SJCRH30 (cell line): ENCODE measurements around the gene MYO18B. TPM values are rescaled to one million over a fixed set of nuclear protein-coding genes. Genes with fewer than 3 reads are reported as not detected.

Experiments used
- DNase-seq, 2 experiments: peaks; one replicate each; pipeline ENCODE4 v3.0.0-alpha.2; 2015 to 2020
- H3K27ac ChIP-seq: fragments of 250-450 bp; sonication (Bioruptor Pico); 2 replicates; pipeline ENCODE4 v1.5.1; 2020; ENCODE audit warnings: mild to moderate bottlenecking, moderate library complexity
- H3K27me3 ChIP-seq: fragments of 250-450 bp; sonication (Bioruptor Pico); 2 replicates; pipeline ENCODE4 v1.5.1; 2020; ENCODE audit warnings: mild to moderate bottlenecking, moderate library complexity
- H3K36me3 ChIP-seq: fragments of 250-450 bp; sonication (Bioruptor Pico); 2 replicates; pipeline ENCODE4 v1.5.1; 2020; ENCODE audit warnings: mild to moderate bottlenecking, moderate library complexity
- H3K4me1 ChIP-seq: fragments of 250-450 bp; sonication (Bioruptor Pico); 2 replicates; pipeline ENCODE4 v1.5.1; 2020; ENCODE audit warnings: mild to moderate bottlenecking, moderate library complexity
- H3K4me3 ChIP-seq: fragments of 250-450 bp; sonication (Bioruptor Pico); 2 replicates; pipeline ENCODE4 v1.5.1; 2020; ENCODE audit warnings: mild to moderate bottlenecking, moderate library complexity
- H3K9me3 ChIP-seq: fragments of 250-450 bp; sonication (Bioruptor Pico); replicated peaks from 2 replicates; pipeline ENCODE4 v1.5.1; 2020; ENCODE audit warnings: mild to moderate bottlenecking, moderate library complexity
- total RNA-seq: library from RNA; depleted of rRNA; stranded (reverse); fragments of >200 nt; shearing (Covaris generic); gene quantifications from 2 replicates; pipeline ENCODE4 v1.2.3, GENCODE V29; 2014

The MYO18B gene
- total RNA-seq, 1 experiment from 2014 or later: 40.6 TPM

DNA sequence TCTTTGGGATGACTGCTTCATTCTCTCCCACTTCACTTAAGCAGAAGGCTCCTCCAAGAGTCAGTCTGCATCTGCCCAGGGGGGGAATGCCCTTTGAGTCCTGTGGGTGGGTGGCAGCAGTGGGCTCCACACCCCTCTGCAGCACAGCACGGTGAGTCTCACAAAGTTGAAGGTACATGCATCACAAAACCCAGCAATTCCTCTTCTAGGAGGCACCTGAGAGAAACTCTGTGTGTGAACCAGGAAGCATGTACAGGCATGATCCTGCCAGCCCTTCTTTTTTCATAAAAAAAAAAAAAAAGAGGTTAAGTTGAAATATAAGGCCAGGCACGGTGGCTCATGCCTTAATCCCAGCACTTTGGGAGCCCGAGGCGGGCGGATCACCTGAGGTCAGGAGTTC is 87.2 kb downstream of the MYO18B start:
- DNase-seq: no peak
- Histone ChIP-seq H3K4me3 (no peak overlapping the region), H3K27ac (no peak overlapping the region), H3K4me1 (no peaks in the 10 kb centered on the region), H3K36me3 (peaks cover 96% of the 10 kb centered on the region), H3K9me3 (no peaks in the 10 kb centered on the region), H3K27me3 (no peaks in the 10 kb centered on the region)

DNA sequence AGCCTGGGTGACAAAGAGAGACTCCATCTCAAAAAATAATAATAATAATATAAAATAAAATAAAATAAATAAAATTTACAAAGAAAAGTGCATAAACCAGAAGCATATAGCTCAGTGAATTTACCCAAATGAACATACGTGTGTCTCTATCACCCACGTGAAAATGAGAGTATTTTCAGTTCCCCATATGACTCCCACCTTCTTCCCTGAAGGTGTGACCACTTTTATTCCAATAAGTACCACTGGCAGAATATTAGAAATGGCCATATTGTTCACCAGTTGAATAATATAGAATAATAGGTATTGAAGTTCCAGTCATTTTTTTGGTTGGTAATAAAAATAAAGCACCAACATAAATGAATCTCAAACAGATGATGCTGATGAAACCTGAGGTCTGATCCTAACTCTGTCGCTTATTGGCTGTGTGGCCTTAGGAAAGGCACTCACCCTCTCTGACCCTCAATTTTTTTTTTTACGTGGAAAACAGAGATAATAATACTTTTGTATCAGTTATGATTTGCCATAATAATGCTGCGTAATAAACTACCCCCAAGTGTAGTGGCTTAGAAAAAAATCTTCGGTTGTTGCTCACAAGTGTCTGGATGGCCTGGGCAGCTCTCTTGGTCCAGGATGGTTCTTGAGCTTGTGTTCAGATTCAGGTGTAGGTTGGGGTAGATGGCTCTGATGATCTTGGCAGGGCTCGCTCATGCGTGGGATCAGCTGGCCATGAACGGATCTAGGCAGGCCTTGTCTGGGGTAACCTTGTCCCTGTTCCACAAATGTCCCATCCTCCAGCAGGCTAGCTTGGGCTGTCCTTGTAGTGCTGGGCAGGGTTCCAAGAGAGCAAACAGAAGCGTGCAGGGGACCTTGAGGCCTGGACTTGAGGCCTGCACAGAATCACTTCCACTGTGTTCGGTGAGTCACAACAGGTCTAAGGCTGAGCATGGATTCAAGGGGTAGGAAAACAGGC is 88.1 kb downstream of the MYO18B start:
- no peaks in the 10 kb centered on the region for H3K9me3 ChIP-seq
- H3K4me3 ChIP-seq: no peak overlapping the region
- no peak overlapping the region for H3K27ac ChIP-seq
- no peaks in the 10 kb centered on the region for H3K27me3 ChIP-seq
- peaks cover 96% of the 10 kb centered on the region for H3K36me3 ChIP-seq
- H3K4me1 ChIP-seq: no peaks in the 10 kb centered on the region
- no peak for DNase-seq

DNA sequence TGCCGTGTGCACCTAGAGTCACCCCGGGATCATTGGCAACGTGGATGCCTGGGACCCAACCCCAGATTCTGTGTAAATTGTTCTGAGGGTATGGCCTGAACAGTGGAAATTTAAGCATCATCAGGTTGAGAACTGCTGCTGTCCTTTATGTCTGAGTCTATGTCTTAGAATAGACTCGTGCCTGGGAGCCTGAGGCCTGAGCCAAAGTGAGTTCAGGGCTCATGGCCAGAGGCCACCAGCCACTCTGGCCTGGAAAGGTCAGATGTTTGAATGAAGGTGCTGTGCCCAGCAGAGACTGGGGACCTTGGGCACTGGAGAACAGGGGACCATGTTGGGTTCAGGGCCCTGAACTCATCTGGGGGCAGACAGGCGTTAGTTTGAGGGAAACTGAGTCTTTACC is 91.1 kb downstream of the MYO18B start:
- Histone ChIP-seq H3K27me3 (no peaks in the 10 kb centered on the region), H3K4me3 (no peak overlapping the region), H3K4me1 (no peaks in the 10 kb centered on the region), H3K9me3 (no peaks in the 10 kb centered on the region), H3K36me3 (peaks cover 84% of the 10 kb centered on the region), H3K27ac (no peak overlapping the region)
- DNase-seq: no peak

DNA sequence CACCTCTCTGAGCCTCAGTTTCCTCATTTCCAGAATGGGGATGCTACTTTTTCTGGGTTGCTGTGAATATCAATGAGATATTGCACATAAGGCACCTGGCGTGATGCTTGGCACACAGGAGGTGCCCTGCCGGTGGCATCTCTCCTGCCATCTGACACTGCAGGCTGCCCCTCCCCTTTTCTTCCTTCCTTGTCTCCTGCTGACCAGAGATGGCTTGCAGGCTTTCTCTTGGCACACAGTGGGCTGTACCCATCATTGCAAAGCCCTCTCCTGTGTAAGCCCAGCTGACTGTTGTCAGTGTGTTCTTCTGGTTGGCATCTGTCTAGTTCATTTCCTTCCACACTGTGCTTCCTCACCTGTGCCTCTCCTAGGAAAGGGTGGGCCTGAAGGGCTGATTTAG is 91.7 kb downstream of the MYO18B start:
- DNase-seq: no peak
- no peaks in the 10 kb centered on the region for H3K9me3 ChIP-seq
- H3K36me3 ChIP-seq: peaks cover 84% of the 10 kb centered on the region
- H3K4me1 ChIP-seq: no peaks in the 10 kb centered on the region
- no peaks in the 10 kb centered on the region for H3K27me3 ChIP-seq
- H3K4me3 ChIP-seq: no peak overlapping the region
- no peak overlapping the region for H3K27ac ChIP-seq

DNA sequence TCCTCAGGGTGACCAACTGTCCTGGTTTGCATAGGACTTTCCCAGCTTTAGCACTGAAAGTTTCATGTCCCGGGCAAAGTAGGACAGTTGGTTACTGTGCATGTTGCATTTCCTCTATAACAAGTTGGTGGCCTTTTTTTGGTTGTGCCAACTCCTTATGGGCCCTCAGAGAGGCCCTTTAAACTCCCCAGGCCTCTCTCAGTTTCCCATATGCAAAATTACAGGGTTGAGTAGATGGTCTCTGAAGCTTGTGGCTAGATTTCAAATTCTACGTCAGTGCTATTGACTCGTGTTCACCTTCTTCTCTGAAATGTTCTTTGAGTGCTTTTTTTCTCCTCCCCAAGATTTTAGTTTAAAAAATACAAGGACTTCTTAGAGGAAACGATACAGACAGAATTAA is 92.5 kb downstream of the MYO18B start:
- Histone ChIP-seq H3K27ac (no peak overlapping the region), H3K4me1 (no peaks in the 10 kb centered on the region), H3K4me3 (no peak overlapping the region), H3K9me3 (no peaks in the 10 kb centered on the region), H3K27me3 (no peaks in the 10 kb centered on the region), H3K36me3 (peaks cover 79% of the 10 kb centered on the region)
- DNase-seq: no peak

DNA sequence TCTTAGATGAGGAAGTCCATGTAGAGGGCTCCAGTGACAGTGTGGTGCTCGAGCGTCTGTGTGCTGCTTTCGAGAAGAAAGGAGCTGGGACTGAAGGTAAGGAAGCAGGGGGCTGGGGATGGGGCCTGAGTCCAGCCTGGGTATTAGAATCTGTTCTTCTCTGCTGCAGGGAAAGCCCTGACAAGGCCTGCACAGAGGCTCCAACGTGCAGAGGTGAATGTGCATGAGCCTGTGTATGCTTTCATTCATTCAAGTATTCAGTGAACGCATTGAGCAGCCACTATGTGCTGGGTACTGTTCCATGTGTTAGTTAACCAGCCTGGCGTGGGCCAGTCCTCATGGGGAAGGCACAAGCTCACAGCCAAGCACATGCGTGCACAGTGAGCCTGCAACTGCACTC is 93.4 kb downstream of the MYO18B start:
- Histone ChIP-seq H3K27ac (no peak overlapping the region), H3K4me3 (no peak overlapping the region), H3K4me1 (no peaks in the 10 kb centered on the region), H3K36me3 (peaks cover 70% of the 10 kb centered on the region), H3K27me3 (no peaks in the 10 kb centered on the region), H3K9me3 (no peaks in the 10 kb centered on the region)
- no peak for DNase-seq

DNA sequence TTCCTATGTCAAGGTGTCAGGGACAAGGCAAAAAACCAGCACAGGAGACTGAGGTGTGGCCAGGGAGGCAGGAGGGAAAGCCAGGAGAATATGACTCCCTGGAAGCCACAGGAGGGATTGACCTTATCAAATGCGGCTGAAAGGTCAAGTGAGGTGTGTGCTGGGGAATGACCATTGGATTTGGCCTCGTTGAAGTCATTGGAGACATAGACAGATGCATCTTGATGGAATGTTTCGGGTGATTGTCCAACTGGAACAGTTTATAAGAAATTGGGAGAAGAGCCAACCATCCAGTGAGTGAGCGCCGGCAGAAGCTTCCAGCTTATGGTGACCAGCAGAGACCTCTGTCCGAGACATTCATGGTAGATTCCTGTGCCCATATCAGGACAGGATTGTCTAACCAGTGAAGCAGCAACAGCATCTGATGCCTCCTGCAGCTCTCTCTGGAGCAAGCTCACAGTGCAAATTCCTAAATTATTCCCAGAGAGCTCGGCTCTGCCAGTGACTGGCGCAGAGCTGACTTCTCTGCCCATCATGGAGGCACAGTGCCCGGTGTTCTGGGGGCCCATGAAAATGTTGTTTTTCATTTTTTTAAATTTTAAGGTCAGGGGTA is 95.4 kb downstream of the MYO18B start:
- no peaks in the 10 kb centered on the region for H3K4me1 ChIP-seq
- no peak overlapping the region for H3K4me3 ChIP-seq
- H3K27ac ChIP-seq: no peak overlapping the region
- no peaks in the 10 kb centered on the region for H3K27me3 ChIP-seq
- peaks cover 66% of the 10 kb centered on the region for H3K36me3 ChIP-seq
- DNase-seq: no peak
- H3K9me3 ChIP-seq: no peaks in the 10 kb centered on the region

DNA sequence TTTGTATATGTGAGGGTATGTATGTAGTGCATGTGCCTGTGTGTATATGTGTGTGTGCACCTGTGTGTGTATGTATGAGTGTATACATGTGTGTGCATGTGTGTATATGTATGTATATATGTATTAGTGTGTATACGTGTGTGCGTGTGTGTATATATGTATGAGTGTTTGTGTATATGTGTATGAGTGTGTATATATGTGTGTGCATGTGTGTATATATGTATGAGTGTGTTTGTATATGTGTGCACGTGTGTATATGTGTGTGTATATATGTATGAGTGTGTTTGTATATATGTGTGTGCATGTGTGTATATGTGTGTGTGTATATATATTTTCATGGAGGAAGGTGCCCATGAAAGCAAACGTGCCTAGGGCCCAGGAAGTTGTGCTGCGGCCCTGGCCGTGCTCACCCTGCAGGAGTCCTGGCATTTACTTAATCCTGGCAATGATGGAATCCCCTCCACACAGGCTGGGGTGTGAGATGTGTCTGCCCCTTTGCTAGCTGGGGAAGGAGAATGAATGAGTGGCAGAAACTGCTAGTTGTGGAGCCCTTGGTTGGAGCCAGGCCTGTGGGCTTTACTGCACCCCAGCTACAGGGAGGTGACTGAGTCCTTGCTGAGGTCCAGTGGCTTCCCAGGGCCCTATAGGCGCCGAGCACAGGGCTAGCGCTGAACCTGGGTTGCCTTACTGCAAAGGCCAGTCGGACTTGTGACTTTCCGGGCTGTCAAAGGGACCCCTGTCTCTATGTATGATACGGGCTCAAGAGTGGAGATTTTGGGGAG is 97.2 kb downstream of the MYO18B start:
- Histone ChIP-seq H3K4me1 (no peaks in the 10 kb centered on the region), H3K27me3 (no peaks in the 10 kb centered on the region), H3K4me3 (no peak overlapping the region), H3K36me3 (peaks cover 67% of the 10 kb centered on the region), H3K27ac (no peak overlapping the region), H3K9me3 (no peaks in the 10 kb centered on the region)
- DNase-seq: no peak

DNA sequence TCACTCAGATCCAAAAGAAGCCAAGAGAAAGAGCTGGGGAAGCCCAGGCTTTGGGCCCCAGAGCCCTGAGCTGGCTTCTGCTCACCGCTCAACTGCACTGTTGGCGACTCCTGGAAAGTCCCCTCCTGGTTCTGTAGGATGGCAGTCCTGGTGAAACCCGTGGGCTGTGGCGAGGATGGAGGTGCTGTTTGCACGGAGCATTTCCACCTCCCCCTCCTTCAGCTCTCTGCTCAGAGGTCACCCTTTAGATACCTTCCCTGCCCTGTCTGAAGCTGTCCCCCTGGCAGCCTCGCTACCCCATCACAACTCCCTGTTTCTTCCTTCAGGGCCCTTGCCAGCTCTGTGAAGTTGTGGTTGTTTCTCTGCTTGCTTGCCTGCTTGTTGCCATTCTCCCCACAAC is 97.8 kb downstream of the MYO18B start:
- H3K9me3 ChIP-seq: no peaks in the 10 kb centered on the region
- H3K36me3 ChIP-seq: peaks cover 67% of the 10 kb centered on the region
- no peak overlapping the region for H3K4me3 ChIP-seq
- no peak for DNase-seq
- H3K4me1 ChIP-seq: no peaks in the 10 kb centered on the region
- H3K27me3 ChIP-seq: no peaks in the 10 kb centered on the region
- no peak overlapping the region for H3K27ac ChIP-seq

DNA sequence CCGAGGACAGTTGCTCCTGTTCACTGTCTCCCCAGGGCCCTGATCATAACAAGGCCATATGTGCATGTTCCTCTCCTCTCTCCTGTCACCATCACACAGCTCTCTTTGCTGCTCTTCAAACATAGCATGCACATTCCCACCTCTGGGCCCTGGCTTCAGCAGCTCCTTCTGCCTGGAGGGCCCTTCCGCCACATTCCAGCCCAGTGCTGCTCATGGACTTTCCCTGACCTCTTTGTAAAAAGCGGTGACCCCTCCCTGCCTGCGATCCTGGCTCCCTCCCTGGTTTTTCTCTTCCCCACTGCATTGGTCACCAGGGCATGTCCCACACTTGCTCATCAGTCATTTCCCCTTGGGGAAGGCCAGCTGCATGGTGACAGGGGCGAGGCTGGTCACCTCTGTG is 98.2 kb downstream of the MYO18B start:
- DNase-seq: no peak
- Histone ChIP-seq H3K9me3 (no peaks in the 10 kb centered on the region), H3K27me3 (no peaks in the 10 kb centered on the region), H3K4me3 (no peak overlapping the region), H3K27ac (no peak overlapping the region), H3K36me3 (peaks cover 67% of the 10 kb centered on the region), H3K4me1 (no peaks in the 10 kb centered on the region)

DNA sequence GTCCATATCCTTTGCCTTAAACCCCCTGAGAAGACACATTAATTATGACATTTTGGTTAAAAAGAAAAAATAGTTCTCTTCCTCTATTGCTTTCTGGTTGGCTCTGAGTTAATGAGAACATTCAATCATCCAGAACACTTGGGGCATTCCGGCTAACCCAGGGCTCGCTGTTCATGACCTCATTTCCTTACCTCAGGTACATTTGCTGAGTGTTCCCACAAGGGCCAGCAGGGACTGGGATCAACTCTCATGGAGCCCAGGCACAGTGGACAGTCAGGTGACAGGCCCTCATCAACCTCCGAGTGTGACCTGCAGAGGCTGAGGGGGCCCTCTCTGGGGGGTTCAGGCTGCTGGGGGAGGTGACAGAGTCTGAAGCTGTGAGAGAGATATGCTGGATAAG is 98.9 kb downstream of the MYO18B start:
- Histone ChIP-seq H3K27ac (no peak overlapping the region), H3K4me3 (no peak overlapping the region), H3K4me1 (no peaks in the 10 kb centered on the region), H3K36me3 (peaks cover 67% of the 10 kb centered on the region), H3K9me3 (no peaks in the 10 kb centered on the region), H3K27me3 (no peaks in the 10 kb centered on the region)
- DNase-seq: no peak

DNA sequence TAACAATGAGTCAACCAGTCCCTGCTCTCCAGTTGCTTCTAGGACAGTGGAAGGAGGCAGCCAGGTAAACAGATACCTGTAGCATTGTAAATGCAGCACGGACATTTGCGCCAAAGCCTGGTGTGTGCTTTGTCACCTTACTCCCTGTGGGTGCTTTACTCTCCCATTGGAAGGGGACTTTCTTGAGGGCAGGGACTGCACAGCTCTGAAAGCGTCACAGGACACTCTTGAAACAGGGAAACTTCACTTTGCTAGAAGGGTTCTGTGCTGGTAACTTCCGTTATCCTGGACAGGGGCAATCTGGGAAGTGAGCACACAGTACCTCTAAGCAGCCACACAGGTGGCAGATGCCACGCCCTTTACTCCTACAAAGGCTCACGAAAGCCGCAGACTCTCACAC is 99.8 kb downstream of the MYO18B start:
- Histone ChIP-seq H3K9me3 (no peaks in the 10 kb centered on the region), H3K4me1 (no peaks in the 10 kb centered on the region), H3K27me3 (no peaks in the 10 kb centered on the region), H3K4me3 (no peak overlapping the region), H3K27ac (no peak overlapping the region), H3K36me3 (peaks cover 72% of the 10 kb centered on the region)
- DNase-seq: no peak

DNA sequence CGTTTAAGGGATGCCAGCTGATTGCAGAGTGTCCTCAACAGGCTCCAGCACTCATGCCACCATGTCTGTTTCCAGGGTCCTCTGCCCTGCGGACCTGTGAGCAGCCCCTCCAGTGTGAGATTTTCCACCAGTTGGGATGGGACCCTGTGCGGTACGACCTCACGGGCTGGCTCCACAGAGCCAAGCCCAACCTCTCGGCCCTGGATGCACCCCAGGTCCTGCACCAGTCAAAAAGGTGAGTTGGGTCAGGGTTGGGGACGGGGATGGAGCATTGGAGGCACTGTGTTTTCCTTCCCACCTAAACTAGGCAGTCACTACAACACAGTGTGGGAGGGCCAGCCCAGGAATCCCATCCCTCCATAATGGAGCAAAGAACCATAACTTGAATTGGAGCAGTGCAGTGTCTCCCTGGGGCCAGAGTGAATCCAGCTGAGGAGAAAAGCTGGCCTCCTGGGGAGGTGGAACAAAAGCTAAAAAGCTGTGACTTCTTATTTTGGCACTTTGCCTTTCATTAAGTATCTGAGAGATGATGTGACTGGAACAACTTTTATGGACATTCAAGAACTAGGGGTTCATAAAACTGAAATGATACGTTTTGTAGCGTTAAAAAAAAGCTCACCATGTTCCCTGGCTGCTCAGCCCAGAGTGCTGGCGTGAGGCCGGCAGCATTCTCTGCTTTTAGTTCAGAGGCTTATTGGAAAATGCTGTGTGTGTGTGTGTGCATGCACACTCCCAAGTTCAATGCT is 101.8 kb downstream of the MYO18B start:
- H3K36me3 ChIP-seq: peaks cover 75% of the 10 kb centered on the region
- no peak overlapping the region for H3K4me3 ChIP-seq
- H3K27ac ChIP-seq: no peak overlapping the region
- no peaks in the 10 kb centered on the region for H3K27me3 ChIP-seq
- no peak for DNase-seq
- H3K4me1 ChIP-seq: no peaks in the 10 kb centered on the region
- H3K9me3 ChIP-seq: no peaks in the 10 kb centered on the region

DNA sequence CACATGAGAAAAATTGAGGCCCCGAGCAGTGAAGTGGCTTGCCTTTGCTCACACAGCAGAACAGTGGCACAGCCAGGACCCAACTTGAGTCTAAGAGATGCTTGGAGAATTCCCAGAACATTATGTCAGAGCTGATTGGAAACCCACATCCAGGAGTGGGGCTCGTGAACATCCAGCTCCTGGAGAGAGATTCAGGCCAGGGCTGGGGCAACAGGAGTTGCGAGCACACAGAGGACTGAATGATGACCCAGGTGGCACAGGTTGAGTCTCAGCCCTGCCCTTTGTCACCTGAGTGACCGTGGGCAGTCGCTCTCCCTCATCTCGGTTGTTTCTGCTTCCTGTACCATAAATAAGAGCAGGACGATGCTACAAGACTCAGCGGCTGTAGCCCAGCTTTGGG is 102.6 kb downstream of the MYO18B start:
- H3K4me3 ChIP-seq: no peak overlapping the region
- H3K27me3 ChIP-seq: no peaks in the 10 kb centered on the region
- peaks cover 81% of the 10 kb centered on the region for H3K36me3 ChIP-seq
- DNase-seq: no peak
- H3K27ac ChIP-seq: no peak overlapping the region
- H3K4me1 ChIP-seq: no peaks in the 10 kb centered on the region
- H3K9me3 ChIP-seq: no peaks in the 10 kb centered on the region
